ENCODE data around the gene RAB22A.
"Not testable (repeated sequence)": the region's sequence is repeated elsewhere in the genome, so short reads cannot be mapped to it uniquely, and the experiment has no call there.

GRCh38 chr20:58414216-58414615 is 104.7 kb downstream of the RAB22A start:
- not testable (repeated sequence) for TF ChIP-seq MAZ (IDR thresholded peaks at IDR 0.05; ENCODE audit: borderline replicate concordance, low read depth, low read length); POLR2A (IDR thresholded peaks at IDR 0.05; ENCODE audit: low read depth, low read length); MXI1 (IDR thresholded peaks at IDR 0.05; ENCODE audit: borderline replicate concordance, low read depth, low read length)
- TF ChIP-seq, protein P1, sequence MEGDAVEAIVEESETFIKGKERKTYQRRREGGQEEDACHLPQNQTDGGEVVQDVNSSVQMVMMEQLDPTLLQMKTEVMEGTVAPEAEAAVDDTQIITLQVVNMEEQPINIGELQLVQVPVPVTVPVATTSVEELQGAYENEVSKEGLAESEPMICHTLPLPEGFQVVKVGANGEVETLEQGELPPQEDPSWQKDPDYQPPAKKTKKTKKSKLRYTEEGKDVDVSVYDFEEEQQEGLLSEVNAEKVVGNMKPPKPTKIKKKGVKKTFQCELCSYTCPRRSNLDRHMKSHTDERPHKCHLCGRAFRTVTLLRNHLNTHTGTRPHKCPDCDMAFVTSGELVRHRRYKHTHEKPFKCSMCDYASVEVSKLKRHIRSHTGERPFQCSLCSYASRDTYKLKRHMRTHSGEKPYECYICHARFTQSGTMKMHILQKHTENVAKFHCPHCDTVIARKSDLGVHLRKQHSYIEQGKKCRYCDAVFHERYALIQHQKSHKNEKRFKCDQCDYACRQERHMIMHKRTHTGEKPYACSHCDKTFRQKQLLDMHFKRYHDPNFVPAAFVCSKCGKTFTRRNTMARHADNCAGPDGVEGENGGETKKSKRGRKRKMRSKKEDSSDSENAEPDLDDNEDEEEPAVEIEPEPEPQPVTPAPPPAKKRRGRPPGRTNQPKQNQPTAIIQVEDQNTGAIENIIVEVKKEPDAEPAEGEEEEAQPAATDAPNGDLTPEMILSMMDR (conservative IDR thresholded peaks at IDR 0.05; ENCODE audit: low read depth, low read length), result not testable (repeated sequence)

All from IMR-90 (cell line).